ENCODE results near the gene GART. TPM values are rescaled to one million over a fixed set of nuclear protein-coding genes. Genes with fewer than 3 reads are reported as not detected.

GART gene
- total and polyA plus RNA-seq, 2 donors (not counting 3 experiments of a cell fraction or from before 2014, with no cell fraction given) = 12.0 to 112 TPM

DNA sequence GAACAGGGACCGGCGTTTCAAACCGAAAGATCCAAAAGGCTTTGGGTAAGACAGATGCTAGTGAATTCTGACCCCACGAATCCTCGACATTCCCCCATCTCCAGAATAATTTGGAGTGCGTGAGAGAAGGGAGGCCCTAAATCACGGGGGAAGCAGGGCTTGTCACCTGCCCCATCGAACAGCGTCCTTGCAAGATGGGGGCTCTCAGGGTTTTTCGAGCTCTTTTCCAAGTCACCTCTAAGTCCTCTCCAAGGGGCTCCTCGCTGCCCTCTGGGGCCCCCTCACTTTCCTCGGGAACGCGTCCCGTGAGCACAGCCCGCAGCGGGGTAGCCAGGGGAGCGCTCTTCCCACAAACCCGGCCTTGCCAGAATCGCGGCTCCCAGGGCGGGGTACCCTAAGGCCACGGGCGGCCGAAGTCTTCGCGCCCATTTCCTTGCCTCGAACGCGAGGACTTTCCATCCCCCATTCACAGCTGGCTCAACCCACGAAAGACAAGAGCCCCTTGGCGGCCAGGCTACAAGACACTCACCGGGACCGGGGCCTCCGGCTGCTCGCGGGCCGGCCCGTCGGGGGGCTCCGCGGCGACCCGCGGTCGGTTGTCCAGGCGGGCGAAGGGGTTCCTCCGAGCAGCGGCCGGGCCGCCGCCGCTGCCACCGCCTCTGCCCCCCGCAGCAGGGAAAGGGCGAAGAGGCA, 46.0 kb upstream of the GART start:
- no peaks in the 10 kb centered on the region for H3K9me3 ChIP-seq (replicated peaks; ENCODE audit: control insufficient read depth, insufficient read depth, low read length)
- H2AFZ ChIP-seq (ENCODE audit: low read depth, low read length) = peak overlapping the region; percentile 64
- intact Hi-C loops (cut with micrococcal nuclease) = loop anchor here (2.0 to 5.0 kb wide), 2 partner anchors 45 to 309 kb away; partner anchors contain the start of genes GART and SON
- H3K9ac ChIP-seq (replicated peaks; ENCODE audit: extremely low read depth, insufficient read depth, low read length) = peak overlapping the region; percentile 97
- no peaks in the 10 kb centered on the region for H4K20me1 ChIP-seq (replicated peaks; ENCODE audit: control insufficient read depth, extremely low read depth, insufficient read depth, low read length)
- dilution Hi-C loops (cut with MboI; ENCODE audit: extremely low pct_ligation_motif_present, low sequenced_read_pairs) = no loop called here
- peak overlapping the region; percentile 77 to 95 (median 84) for H3K4me3 ChIP-seq (replicated peaks in 1 of 3; ENCODE audit: insufficient read depth in 1 of 3, low read depth in 1 of 3, low read length in 3 of 3)
- TSS peak; percentile 20 for BruUV-seq (replicated peaks)
- peak; percentile 51 for DNase-seq (ENCODE audit: low read depth, low spot score)
- no peaks in the 10 kb centered on the region for H3K9me1 ChIP-seq (replicated peaks; ENCODE audit: control insufficient read depth, extremely low read depth, insufficient read depth, low read length)
- no peak for FAIRE-seq
- peaks cover 18% of the 10 kb centered on the region for H3K4me1 ChIP-seq (ENCODE audit: control insufficient read depth, extremely low read depth, insufficient read depth, low read length)
- H3K27me3 ChIP-seq (ENCODE audit: control insufficient read depth in 2 of 2, insufficient read depth in 2 of 2, low read length in 2 of 2) = no peaks in the 10 kb centered on the region
- peak overlapping the region; percentile 69 for H3K27ac ChIP-seq (ENCODE audit: insufficient read depth, low read depth, low read length)
- H3K36me3 ChIP-seq (ENCODE audit: control insufficient read depth in 2 of 2, extremely low read depth in 1 of 2, insufficient read depth in 2 of 2, low read length in 2 of 2) = peaks cover 0 to 6% of the 10 kb centered on the region in 2 experiments
- CTCF ChIA-PET = interaction anchor here (0.9 to 2.5 kb wide), 10 partner anchors 9 to 388 kb away, joined by 3 to 67 read pairs (median 4); no protein-coding TSS in a partner anchor
- no peak for TF ChIP-seq JUN (IDR thresholded peaks at IDR 0.05; ENCODE audit: borderline replicate concordance, insufficient read depth, insufficient read length, low read depth)
- TF ChIP-seq FOS (IDR thresholded peaks at IDR 0.05; ENCODE audit: borderline replicate concordance, insufficient read depth, low read length) = no peak
- no peak for TF ChIP-seq POLR2AphosphoS5 (IDR thresholded peaks at IDR 0.05; ENCODE audit: insufficient read depth, low read depth, low read length)
- TF ChIP-seq, protein P1, sequence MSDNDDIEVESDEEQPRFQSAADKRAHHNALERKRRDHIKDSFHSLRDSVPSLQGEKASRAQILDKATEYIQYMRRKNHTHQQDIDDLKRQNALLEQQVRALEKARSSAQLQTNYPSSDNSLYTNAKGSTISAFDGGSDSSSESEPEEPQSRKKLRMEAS (IDR thresholded peaks at IDR 0.05; ENCODE audit: insufficient read depth, insufficient read length) = no peak
- no peak for TF ChIP-seq EZH2 (IDR thresholded peaks at IDR 0.05; ENCODE audit: borderline replicate concordance, low read depth, low read length, severe bottlenecking)
- no peak for TF ChIP-seq POLR2A (IDR thresholded peaks at IDR 0.05; ENCODE audit: low read depth, low read length)
- TF ChIP-seq, protein P2, sequence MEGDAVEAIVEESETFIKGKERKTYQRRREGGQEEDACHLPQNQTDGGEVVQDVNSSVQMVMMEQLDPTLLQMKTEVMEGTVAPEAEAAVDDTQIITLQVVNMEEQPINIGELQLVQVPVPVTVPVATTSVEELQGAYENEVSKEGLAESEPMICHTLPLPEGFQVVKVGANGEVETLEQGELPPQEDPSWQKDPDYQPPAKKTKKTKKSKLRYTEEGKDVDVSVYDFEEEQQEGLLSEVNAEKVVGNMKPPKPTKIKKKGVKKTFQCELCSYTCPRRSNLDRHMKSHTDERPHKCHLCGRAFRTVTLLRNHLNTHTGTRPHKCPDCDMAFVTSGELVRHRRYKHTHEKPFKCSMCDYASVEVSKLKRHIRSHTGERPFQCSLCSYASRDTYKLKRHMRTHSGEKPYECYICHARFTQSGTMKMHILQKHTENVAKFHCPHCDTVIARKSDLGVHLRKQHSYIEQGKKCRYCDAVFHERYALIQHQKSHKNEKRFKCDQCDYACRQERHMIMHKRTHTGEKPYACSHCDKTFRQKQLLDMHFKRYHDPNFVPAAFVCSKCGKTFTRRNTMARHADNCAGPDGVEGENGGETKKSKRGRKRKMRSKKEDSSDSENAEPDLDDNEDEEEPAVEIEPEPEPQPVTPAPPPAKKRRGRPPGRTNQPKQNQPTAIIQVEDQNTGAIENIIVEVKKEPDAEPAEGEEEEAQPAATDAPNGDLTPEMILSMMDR (IDR thresholded peaks at IDR 0.05; ENCODE audit: extremely low read depth in 1 of 2, insufficient read depth in 1 of 2, low read depth in 1 of 2, low read length in 2 of 2) = no peak
- no peak for TF ChIP-seq GATA2 (IDR thresholded peaks at IDR 0.05; ENCODE audit: insufficient read depth, insufficient read length, low read depth, low read length)
- no peak for TF ChIP-seq MYC (IDR thresholded peaks at IDR 0.05; ENCODE audit: low read depth, low read length)
- POLR2A ChIA-PET = interaction anchor here (0.8 to 1.4 kb wide), 3 partner anchors 18 to 108 kb away, joined by 3 to 5 read pairs (median 4); partner anchors contain the start of gene TMEM50B
- peaks cover 27% of the 10 kb centered on the region for H3K79me2 ChIP-seq (ENCODE audit: control insufficient read depth, insufficient read depth, low read length)
- peak overlapping the region; percentile 85 for H3K4me2 ChIP-seq (ENCODE audit: insufficient read depth, low read length)

Measured in endothelial cell of umbilical vein (primary cell).